Measurements from ENCODE around the gene PLCG2.

DNA sequence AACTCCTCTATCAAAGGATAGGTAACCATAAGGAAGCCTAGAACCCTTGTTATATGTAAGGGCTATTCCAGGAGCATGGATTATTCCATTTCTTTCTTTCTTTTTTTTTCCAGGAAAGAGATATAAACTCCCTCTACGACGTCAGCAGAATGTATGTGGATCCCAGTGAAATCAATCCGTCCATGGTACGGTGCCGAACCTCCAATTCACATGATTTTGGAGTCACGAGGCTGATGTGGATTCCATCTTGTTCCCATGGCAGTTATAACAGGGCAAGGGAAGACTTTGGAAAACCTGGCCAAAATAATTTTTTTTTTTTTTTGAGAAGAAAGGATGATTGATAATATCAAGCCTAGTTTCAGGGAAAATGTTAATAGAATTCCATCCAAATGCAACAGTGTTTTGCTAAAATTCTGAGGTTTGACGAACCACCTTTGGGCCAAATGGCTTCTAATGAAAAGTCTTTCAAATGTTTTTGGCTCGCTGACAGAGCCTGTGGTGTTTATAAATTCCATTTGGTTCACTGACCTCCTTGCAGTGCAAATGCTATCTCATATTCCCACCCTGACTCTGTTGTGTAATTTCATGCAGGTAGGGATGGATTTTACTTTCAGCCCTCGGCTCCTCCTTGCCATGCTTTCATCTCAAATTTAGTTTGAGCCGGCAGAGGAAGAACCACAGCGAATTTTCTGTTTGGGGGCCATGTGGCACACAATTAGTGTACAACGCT, 142.2 kb downstream of the PLCG2 start:
- TF ChIP-seq, protein P1, sequence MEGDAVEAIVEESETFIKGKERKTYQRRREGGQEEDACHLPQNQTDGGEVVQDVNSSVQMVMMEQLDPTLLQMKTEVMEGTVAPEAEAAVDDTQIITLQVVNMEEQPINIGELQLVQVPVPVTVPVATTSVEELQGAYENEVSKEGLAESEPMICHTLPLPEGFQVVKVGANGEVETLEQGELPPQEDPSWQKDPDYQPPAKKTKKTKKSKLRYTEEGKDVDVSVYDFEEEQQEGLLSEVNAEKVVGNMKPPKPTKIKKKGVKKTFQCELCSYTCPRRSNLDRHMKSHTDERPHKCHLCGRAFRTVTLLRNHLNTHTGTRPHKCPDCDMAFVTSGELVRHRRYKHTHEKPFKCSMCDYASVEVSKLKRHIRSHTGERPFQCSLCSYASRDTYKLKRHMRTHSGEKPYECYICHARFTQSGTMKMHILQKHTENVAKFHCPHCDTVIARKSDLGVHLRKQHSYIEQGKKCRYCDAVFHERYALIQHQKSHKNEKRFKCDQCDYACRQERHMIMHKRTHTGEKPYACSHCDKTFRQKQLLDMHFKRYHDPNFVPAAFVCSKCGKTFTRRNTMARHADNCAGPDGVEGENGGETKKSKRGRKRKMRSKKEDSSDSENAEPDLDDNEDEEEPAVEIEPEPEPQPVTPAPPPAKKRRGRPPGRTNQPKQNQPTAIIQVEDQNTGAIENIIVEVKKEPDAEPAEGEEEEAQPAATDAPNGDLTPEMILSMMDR (IDR thresholded peaks at IDR 0.05), result no peak
- TF ChIP-seq POLR2A (IDR thresholded peaks at IDR 0.05), result no peak
